ENCODE measurements around the gene BMPR1B. TPM values are rescaled to one million over a fixed set of nuclear protein-coding genes. Genes with fewer than 3 reads are reported as not detected.

BMPR1B gene
- total and polyA plus RNA-seq, 2 of the 8 experiments (the other 6 are each of a cell fraction or from before 2014, with no cell fraction given): 0.14 to 1.1 TPM

DNA sequence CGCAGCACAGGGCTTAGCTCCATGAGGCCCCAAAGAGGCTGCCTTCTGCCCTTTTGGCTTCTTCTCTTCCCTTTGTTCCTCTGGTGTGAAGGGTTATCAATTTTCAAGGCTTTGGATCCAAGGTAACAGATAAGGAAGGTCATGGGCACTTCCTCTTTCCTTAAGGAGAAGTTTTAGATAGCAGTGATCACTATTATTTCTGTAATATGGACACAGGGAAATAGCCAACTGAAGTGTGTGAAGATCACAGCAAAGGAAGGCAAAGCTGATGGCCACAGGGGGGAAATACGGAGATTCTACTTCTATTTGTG is 424.2 kb downstream of the BMPR1B start (continued):
- TF ChIP-seq, protein P1, sequence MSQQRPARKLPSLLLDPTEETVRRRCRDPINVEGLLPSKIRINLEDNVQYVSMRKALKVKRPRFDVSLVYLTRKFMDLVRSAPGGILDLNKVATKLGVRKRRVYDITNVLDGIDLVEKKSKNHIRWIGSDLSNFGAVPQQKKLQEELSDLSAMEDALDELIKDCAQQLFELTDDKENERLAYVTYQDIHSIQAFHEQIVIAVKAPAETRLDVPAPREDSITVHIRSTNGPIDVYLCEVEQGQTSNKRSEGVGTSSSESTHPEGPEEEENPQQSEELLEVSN (IDR thresholded peaks at IDR 0.05): no peak
- no peak for TF ChIP-seq HDAC2 (IDR thresholded peaks at IDR 0.05; ENCODE audit: borderline replicate concordance in 1 of 2, low read depth in 2 of 2, low read length in 2 of 2)

All from H1 (cell line).